HepG2 (cell line): ENCODE measurements around the gene MPO. TPM values are rescaled to one million over a fixed set of nuclear protein-coding genes. Genes with fewer than 3 reads are reported as not detected.

Experiments
- EEA1 ChIP-seq: sonication (generic); formaldehyde crosslinking; IDR thresholded peaks from 2 replicates; pipeline ENCODE4 v1.5.1; 2020; ENCODE audit warnings: mild to moderate bottlenecking, missing genetic modification reagents, borderline replicate concordance
- GMEB1 ChIP-seq: sonication (generic); formaldehyde crosslinking; IDR thresholded peaks from 2 replicates; pipeline ENCODE4 v1.5.1; 2020; ENCODE audit warnings: missing genetic modification reagents, mild to moderate bottlenecking, borderline replicate concordance
- MED13 ChIP-seq: sonication (generic); formaldehyde crosslinking; IDR thresholded peaks from 2 replicates; pipeline ENCODE4 v1.5.0; 2020; ENCODE audit warnings: missing genetic modification reagents
- MLXIP ChIP-seq: sonication (generic); formaldehyde crosslinking; IDR thresholded peaks from 2 replicates; pipeline ENCODE4 v1.9.0; 2021; ENCODE audit warnings: missing genetic modification reagents, borderline replicate concordance
- NRL ChIP-seq: sonication (generic); formaldehyde crosslinking; IDR thresholded peaks from 2 replicates; pipeline ENCODE4 v1.5.0; 2020; ENCODE audit warnings: missing genetic modification reagents, mild to moderate bottlenecking, moderate library complexity, borderline replicate concordance
- SNAPC2 ChIP-seq: sonication (generic); formaldehyde crosslinking; IDR thresholded peaks from 2 replicates; pipeline ENCODE4 v1.8.1; 2022; ENCODE audit warnings: mild to moderate bottlenecking, missing genetic modification reagents
- ZBTB49 ChIP-seq: sonication (generic); formaldehyde crosslinking; IDR thresholded peaks from 2 replicates; pipeline ENCODE4 v1.4.0; 2020; ENCODE audit warnings: missing genetic modification reagents, borderline replicate concordance
- ZC3H4 ChIP-seq: sonication (generic); formaldehyde crosslinking; IDR thresholded peaks from 2 replicates; pipeline ENCODE4 v1.4.0; 2020; ENCODE audit warnings: missing genetic modification reagents, borderline replicate concordance
- ZNF138 ChIP-seq: sonication (generic); formaldehyde crosslinking; IDR thresholded peaks from 2 replicates; pipeline ENCODE4 v1.5.0; 2020; ENCODE audit warnings: mild to moderate bottlenecking, low read depth, missing genetic modification reagents
- ZNF280B ChIP-seq: sonication (generic); formaldehyde crosslinking; IDR thresholded peaks from 2 replicates; pipeline ENCODE4 v1.5.0; 2020; ENCODE audit warnings: missing genetic modification reagents, mild to moderate bottlenecking, borderline replicate concordance
- ZNF451 ChIP-seq: sonication (generic); formaldehyde crosslinking; IDR thresholded peaks from 2 replicates; pipeline ENCODE4 v1.5.0; 2020; ENCODE audit warnings: mild to moderate bottlenecking, missing genetic modification reagents
- ZNF614 ChIP-seq: IDR thresholded peaks from 2 replicates; pipeline ENCODE4 v1.6.1; 2018; ENCODE audit warnings: missing biosample characterization, missing genetic modification reagents, inconsistent platforms, borderline replicate concordance
- ZNF678 ChIP-seq: sonication (generic); formaldehyde crosslinking; IDR thresholded peaks from 2 replicates; pipeline ENCODE4 v1.4.0; 2020; ENCODE audit warnings: mild to moderate bottlenecking, missing genetic modification reagents
- ZNF687 ChIP-seq: sonication (generic); formaldehyde crosslinking; IDR thresholded peaks from 2 replicates; pipeline ENCODE4 v1.5.1; 2020; ENCODE audit warnings: mild to moderate bottlenecking, missing genetic modification reagents, moderate library complexity
- polyA plus RNA-seq, 8 experiments: library from polyadenylated mRNA; depleted of rRNA in 3 of 8; stranded (reverse) in 7 of 8; unstranded in 1 of 8; fragments of >200 nt; fragmentation: Illumina TruSeq in 4 of 8; extraction: Trizol in 4 of 8; gene quantifications; 2 replicates each; pipeline versions ENCODE4 v1.2.1 to v1.2.3, GENCODE V29; 2011 to 2016; ENCODE audit warnings: low read depth in 4 of 8, missing spikeins in 1 of 8, mixed read lengths in 1 of 8; ENCODE audit not compliant: insufficient read depth in 1 of 8
- total RNA-seq, 5 experiments: library from RNA; depleted of rRNA; stranded (reverse); fragments of >200 nt; fragmentation: Illumina TruSeq; extraction: Trizol; gene quantifications; 2 replicates each; pipeline ENCODE4 v1.2.3, GENCODE V29; 2016; ENCODE audit warnings: low read depth in 1 of 5

The MPO gene
- total and polyA plus RNA-seq, 2 of the 13 experiments (the other 11 are each of a cell fraction or from before 2014, with no cell fraction given): not detected

- TF ChIP-seq MED13: peak; percentile 78
- peak; percentile 94; the same call in 1 of the 2 replicates for TF ChIP-seq ZNF678 (CRISPR knock-in tag)
- TF ChIP-seq GMEB1 (CRISPR knock-in tag): peak; percentile 57
- peak; percentile 90 for TF ChIP-seq NRL (CRISPR knock-in tag)
- TF ChIP-seq ZC3H4: no peak
- TF ChIP-seq ZNF138 (CRISPR knock-in tag): 0 out of 2 replicates have a peak, but pooled peaks have one; percentile 70
- peak; percentile 70; the same call in 1 of the 2 replicates for TF ChIP-seq SNAPC2 (CRISPR knock-in tag)
- TF ChIP-seq MLXIP: peak; percentile 97
- peak; percentile 96 for TF ChIP-seq ZNF687 (CRISPR knock-in tag)
- peak; percentile 70; the same call in 1 of the 2 replicates for TF ChIP-seq ZNF614 (CRISPR knock-in tag)
- peak; percentile 83; the same call in 1 of the 2 replicates for TF ChIP-seq ZNF280B (CRISPR knock-in tag)
- no peak for TF ChIP-seq ZBTB49 (CRISPR knock-in tag)
- peak; percentile 96 for TF ChIP-seq ZNF451 (CRISPR knock-in tag)
- TF ChIP-seq EEA1 (CRISPR knock-in tag): peak; percentile 93
Measured at GRCh38 chr17:58249270-58250133, 31.2 kb downstream of the MPO start (continued).
